Fibroblast of lung (primary cell): Measurements from ENCODE around the gene TOMM70.

ENCODE experiments used
- EZH2 ChIP-seq: IDR thresholded peaks from 2 replicates; pipeline ENCODE4 v1.5.1; 2012; ENCODE audit warnings: low read length, control low read depth, mild to moderate bottlenecking; ENCODE audit errors: missing control alignments
- TF ChIP-seq, protein P1 (sequence below), 2 donors: IDR thresholded peaks in 1 of 2; conservative IDR thresholded peaks in 1 of 2; 1 replicate in 1 of 2; 2 replicates in 1 of 2; pipeline ENCODE4 v1.5.1; 2011 to 2012; ENCODE audit warnings: low read length in 2 of 2, control low read depth in 1 of 2, inconsistent platforms in 1 of 2, low read depth in 1 of 2, mild to moderate bottlenecking in 1 of 2

DNA sequence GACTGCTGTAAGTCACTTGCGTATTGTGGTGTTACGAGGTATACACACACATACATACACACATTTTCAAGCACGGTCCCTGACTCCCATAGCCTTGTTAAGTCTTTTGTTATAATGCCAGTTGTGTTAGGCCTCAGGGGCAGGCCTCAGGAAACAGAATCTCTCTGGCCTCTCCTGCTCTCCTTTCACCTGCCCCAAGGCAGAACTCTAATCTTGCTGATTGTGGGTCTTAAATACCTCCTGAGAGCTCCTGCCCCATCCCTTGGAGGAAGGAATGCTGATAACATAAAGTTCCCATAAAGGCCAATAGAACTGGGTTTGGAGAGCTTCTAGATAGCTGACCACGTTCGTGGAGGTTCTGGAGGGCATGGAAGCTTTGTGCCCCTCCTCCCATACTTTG lies 70.2 kb downstream of the TOMM70 start:
- TF ChIP-seq, protein P1, sequence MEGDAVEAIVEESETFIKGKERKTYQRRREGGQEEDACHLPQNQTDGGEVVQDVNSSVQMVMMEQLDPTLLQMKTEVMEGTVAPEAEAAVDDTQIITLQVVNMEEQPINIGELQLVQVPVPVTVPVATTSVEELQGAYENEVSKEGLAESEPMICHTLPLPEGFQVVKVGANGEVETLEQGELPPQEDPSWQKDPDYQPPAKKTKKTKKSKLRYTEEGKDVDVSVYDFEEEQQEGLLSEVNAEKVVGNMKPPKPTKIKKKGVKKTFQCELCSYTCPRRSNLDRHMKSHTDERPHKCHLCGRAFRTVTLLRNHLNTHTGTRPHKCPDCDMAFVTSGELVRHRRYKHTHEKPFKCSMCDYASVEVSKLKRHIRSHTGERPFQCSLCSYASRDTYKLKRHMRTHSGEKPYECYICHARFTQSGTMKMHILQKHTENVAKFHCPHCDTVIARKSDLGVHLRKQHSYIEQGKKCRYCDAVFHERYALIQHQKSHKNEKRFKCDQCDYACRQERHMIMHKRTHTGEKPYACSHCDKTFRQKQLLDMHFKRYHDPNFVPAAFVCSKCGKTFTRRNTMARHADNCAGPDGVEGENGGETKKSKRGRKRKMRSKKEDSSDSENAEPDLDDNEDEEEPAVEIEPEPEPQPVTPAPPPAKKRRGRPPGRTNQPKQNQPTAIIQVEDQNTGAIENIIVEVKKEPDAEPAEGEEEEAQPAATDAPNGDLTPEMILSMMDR (conservative IDR thresholded peaks at IDR 0.05 in 1 of 2, IDR thresholded peaks at IDR 0.05 in 1 of 2; ENCODE audit: low read depth in 1 of 2, low read length in 2 of 2): no peak
- no peak for TF ChIP-seq EZH2
